Karpas-422 (cell line): ENCODE measurements around the gene USP17L30. TPM values are rescaled to one million over a fixed set of nuclear protein-coding genes. Genes with fewer than 3 reads are reported as not detected.
"Not testable (repeated sequence)": the region's sequence is repeated elsewhere in the genome, so short reads cannot be mapped to it uniquely, and the experiment has no call there.

Source experiments
- DNase-seq: peaks from one replicate; pipeline ENCODE4 v3.0.0-alpha.2; 2015
- H2AFZ ChIP-seq: fragments of 200-600 bp; sonication (generic); 2 replicates; pipeline ENCODE4 v1.6.1; 2014; ENCODE audit warnings: antibody characterized with exemption, low read length, mixed read lengths
- H3K27ac ChIP-seq: fragments of 200-600 bp; sonication (generic); 2 replicates; pipeline ENCODE4 v1.5.1; 2014; ENCODE audit warnings: mild to moderate bottlenecking, low read length, moderate library complexity
- H3K27me3 ChIP-seq: fragments of 200-600 bp; sonication (generic); 2 replicates; pipeline ENCODE4 v1.6.1; 2014; ENCODE audit warnings: low read length, mixed read lengths
- H3K36me3 ChIP-seq: fragments of 200-600 bp; sonication (generic); 2 replicates; pipeline ENCODE4 v1.6.1; 2014; ENCODE audit warnings: low read length, mixed read lengths; ENCODE audit not compliant: insufficient read depth
- H3K4me1 ChIP-seq: fragments of 200-600 bp; sonication (generic); 2 replicates; pipeline ENCODE4 v1.6.1; 2014; ENCODE audit warnings: mild to moderate bottlenecking, low read length, mixed read lengths
- H3K4me2 ChIP-seq: fragments of 200-600 bp; sonication (generic); 2 replicates; pipeline ENCODE4 v1.6.1; 2014; ENCODE audit warnings: low read length, low read depth, mild to moderate bottlenecking; ENCODE audit not compliant: poor library complexity, severe bottlenecking
- H3K4me3 ChIP-seq: fragments of 200-600 bp; sonication (generic); 2 replicates; pipeline ENCODE4 v1.5.1; 2014; ENCODE audit warnings: mild to moderate bottlenecking, antibody characterized with exemption, low read length, mixed read lengths
- H3K79me2 ChIP-seq: fragments of 200-600 bp; sonication (generic); 2 replicates; pipeline ENCODE4 v1.6.1; 2014; ENCODE audit warnings: mild to moderate bottlenecking, low read length, mixed read lengths
- H3K9ac ChIP-seq: fragments of 200-600 bp; sonication (generic); 2 replicates; pipeline ENCODE4 v1.6.0; 2014; ENCODE audit warnings: low read length
- H3K9me2 ChIP-seq: fragments of 200-600 bp; sonication (generic), shearing (Covaris generic); replicated peaks from 2 replicates; pipeline ENCODE4 v1.6.0; 2014; ENCODE audit warnings: mild to moderate bottlenecking, low read length, moderate library complexity; ENCODE audit not compliant: insufficient read depth
- H3K9me3 ChIP-seq: fragments of 300-700, 200-600 bp; sonication (generic); 2 replicates; pipeline ENCODE4 v1.6.1; 2014; ENCODE audit warnings: low read length, mixed read lengths
- H4K20me1 ChIP-seq: fragments of 200-600 bp; sonication (generic); 2 replicates; pipeline ENCODE4 v1.6.1; 2014; ENCODE audit warnings: mild to moderate bottlenecking, antibody characterized with exemption, low read length, low read depth; ENCODE audit not compliant: insufficient read depth
- total RNA-seq: library from RNA; depleted of rRNA; stranded (reverse); fragments of >200 nt; shearing (Covaris generic); gene quantifications from 2 replicates; pipeline ENCODE4 v1.2.3, GENCODE V29; 2014; ENCODE audit warnings: low replicate concordance

Gene USP17L30
- total RNA-seq, 1 experiment from 2014 or later, result not detected

DNA sequence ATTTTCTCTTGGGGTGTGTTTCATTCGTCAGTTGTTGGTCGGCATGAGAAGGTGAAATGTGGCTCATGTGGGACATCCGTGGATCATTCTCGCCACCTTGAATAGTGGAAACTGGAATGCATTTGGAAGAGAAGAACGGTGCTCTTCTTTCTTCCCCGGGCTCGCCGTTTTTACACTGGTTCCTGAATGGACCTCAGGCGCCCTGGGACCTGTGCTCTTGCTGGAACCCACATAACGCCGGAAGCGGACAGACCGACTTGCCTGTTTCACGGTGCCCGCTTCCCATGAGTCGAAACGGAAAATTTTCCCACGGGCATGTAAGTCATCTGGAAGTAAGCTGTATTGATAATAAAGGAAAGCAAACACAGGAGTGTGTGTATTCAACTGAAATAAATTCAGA, 12.1 kb upstream of the USP17L30 start:
- not testable (repeated sequence) for H4K20me1 ChIP-seq, H3K36me3 ChIP-seq, H3K4me1 ChIP-seq, H3K27ac ChIP-seq, H3K9me2 ChIP-seq, H3K9me3 ChIP-seq, H3K4me3 ChIP-seq, DNase-seq, H3K79me2 ChIP-seq, H3K9ac ChIP-seq, H3K4me2 ChIP-seq, H2AFZ ChIP-seq, H3K27me3 ChIP-seq

DNA sequence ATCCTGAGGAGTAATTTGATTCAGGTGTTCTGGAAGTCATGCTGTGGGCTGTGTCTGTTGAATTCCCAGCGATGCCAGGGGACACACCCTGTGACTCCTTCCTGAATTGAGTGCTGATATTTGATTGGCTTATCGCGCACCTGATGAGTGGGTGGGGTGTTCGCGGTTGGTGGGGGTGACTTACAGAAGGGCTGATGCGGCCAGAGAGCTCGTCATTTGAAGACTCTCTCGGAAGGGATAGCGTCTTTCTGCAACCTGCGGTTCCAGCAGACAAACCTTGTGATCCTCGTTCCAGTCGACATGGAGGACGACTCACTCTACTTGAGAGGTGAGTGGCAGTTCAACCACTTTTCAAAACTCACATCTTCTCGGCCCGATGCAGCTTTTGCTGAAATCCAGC, 9.6 kb upstream of the USP17L30 start, which contains the start of gene USP17L29:
USP17L29 (plus strand) TSS at position 301 of the 400 bp plus-strand sequence; CDS start at position 301, 0 bp downstream.
- not testable (repeated sequence) for H3K4me3 ChIP-seq, H3K9me3 ChIP-seq, H3K27ac ChIP-seq, H2AFZ ChIP-seq, H3K36me3 ChIP-seq, H4K20me1 ChIP-seq, H3K4me1 ChIP-seq, H3K27me3 ChIP-seq, DNase-seq, H3K9me2 ChIP-seq, H3K4me2 ChIP-seq, H3K9ac ChIP-seq, H3K79me2 ChIP-seq

DNA sequence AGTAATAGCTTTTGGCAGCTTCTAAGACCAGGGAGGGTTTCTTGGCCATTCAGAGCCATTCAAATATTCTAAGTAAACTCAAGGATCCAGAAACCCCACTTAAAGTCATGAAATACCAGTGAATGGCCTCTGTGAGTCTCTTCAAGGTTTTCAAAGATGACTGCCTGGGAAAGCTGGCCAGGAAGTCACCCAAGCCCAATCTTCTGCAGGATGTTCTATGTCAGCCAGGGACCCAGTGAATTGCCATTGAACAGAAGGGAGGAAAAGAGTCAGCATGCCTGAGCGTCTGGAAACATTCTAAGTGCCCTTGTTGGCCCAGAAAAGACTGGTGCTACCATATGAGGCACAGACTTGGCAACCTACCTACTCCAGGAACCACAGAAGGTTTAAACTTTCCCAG, 17.0 kb downstream of the USP17L30 start:
- H3K4me3 ChIP-seq, H3K4me1 ChIP-seq, DNase-seq, H3K9ac ChIP-seq, H3K9me2 ChIP-seq, H3K4me2 ChIP-seq, H4K20me1 ChIP-seq, H3K27me3 ChIP-seq, H3K36me3 ChIP-seq, H2AFZ ChIP-seq, H3K27ac ChIP-seq, H3K79me2 ChIP-seq, H3K9me3 ChIP-seq: not testable (repeated sequence)

DNA sequence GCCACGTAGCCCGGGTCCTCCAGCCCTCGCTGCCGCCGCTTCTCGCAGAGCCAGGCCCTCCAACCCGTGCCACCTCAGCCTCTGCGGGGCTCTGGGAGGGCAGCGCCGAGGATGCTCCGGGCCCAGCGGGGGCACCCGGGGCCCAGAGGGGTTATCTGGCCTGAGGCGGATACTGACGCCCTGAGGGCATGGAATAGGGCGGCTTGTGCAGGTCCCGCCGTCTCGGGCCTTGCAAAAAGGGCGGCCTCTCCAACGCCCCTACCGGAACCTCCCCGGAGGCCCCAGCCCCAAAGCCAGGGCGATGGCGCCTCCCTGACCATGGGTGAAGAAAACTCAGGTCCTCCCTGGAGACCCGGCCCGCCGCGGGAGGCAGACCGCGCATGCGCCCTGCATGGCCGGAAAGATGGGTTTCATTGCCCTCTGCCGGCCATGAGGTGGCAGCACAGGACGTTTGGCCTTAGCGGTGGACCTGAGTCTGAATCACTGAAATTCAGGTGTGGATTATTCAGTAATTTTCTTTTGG, 18.1 kb downstream of the USP17L30 start:
- not testable (repeated sequence) for H3K9me2 ChIP-seq, H3K4me2 ChIP-seq, H3K36me3 ChIP-seq, H3K9ac ChIP-seq, H3K27me3 ChIP-seq, H3K4me3 ChIP-seq, H4K20me1 ChIP-seq, H3K79me2 ChIP-seq, H3K27ac ChIP-seq, H3K4me1 ChIP-seq, DNase-seq, H3K9me3 ChIP-seq, H2AFZ ChIP-seq

DNA sequence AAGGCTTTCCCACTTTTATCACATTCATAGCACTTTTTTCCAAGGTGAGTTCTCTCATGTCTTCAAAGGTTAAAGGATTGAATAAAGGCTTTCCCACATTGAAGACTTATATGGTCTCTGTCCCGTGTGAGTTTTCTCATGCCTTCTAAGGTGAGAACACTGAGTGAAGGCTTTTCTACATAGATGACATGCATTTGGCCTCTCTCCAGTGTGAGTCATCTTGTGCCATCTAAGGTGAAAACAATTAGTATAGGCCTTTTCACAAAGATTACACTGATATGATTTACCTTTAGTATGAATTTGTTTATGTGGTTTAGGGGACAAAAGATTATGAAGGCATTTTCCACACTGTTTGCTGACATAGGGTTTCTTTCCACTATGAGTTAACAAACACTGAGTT, 21.2 kb downstream of the USP17L30 start:
- no peak overlapping the region for H3K4me3 ChIP-seq
- H4K20me1 ChIP-seq, result no peaks in the 10 kb centered on the region
- DNase-seq, result no peak
- H3K9me3 ChIP-seq, result no peaks in the 10 kb centered on the region
- no peaks in the 10 kb centered on the region for H3K27me3 ChIP-seq
- H3K27ac ChIP-seq, result no peak overlapping the region
- H3K36me3 ChIP-seq, result no peaks in the 10 kb centered on the region
- H3K4me2 ChIP-seq, result no peak overlapping the region
- H3K9ac ChIP-seq, result no peak overlapping the region
- no peaks in the 10 kb centered on the region for H3K79me2 ChIP-seq
- no peak overlapping the region for H2AFZ ChIP-seq
- no peaks in the 10 kb centered on the region for H3K9me2 ChIP-seq
- H3K4me1 ChIP-seq, result no peaks in the 10 kb centered on the region

DNA sequence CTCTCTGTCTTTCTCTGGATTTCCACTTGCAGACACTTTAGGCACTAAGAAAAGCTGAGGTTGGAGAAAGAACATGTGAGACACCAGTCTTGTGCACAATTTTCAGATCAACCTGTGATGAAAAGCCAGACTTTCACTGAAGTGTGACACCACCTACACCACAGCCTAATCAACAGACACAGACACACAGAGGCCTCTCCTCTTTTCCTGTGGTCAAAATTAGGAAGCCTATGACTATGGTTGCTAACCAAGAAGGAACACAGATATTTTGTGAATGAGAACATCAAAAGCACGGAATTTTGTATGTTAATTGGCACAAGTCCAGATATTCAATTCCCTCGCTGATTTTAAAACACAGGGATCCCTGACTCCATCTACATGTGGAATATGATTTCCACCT, 26.1 kb downstream of the USP17L30 start:
- not testable (repeated sequence) for H3K9me3 ChIP-seq, DNase-seq, H3K27me3 ChIP-seq, H2AFZ ChIP-seq, H3K79me2 ChIP-seq, H3K4me1 ChIP-seq, H3K9me2 ChIP-seq, H3K4me2 ChIP-seq, H4K20me1 ChIP-seq, H3K27ac ChIP-seq, H3K4me3 ChIP-seq, H3K9ac ChIP-seq, H3K36me3 ChIP-seq

DNA sequence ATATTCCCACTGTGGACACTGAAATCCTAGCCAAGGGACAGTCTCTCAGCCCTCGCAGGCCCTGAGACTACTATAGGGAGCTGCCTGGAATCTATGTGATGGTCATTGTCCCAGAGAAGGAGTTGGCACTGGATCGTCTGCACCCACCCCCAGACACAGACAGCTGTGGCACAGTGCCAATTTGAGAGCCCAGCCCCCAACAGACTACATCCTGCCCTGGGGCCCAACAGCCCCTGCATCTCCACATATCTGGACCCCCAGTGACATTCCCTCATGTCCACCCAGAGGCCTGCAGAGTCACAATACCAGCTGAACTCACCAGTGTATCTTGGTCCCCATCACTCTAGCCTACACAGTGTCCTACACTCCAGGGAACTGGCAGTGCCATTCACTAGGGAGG, 42.8 kb downstream of the USP17L30 start:
- not testable (repeated sequence) for H3K9me3 ChIP-seq, H3K9ac ChIP-seq, H3K27ac ChIP-seq, H3K9me2 ChIP-seq, H3K36me3 ChIP-seq, H2AFZ ChIP-seq, H3K79me2 ChIP-seq, H3K4me2 ChIP-seq, DNase-seq, H3K4me3 ChIP-seq, H3K4me1 ChIP-seq, H4K20me1 ChIP-seq, H3K27me3 ChIP-seq

DNA sequence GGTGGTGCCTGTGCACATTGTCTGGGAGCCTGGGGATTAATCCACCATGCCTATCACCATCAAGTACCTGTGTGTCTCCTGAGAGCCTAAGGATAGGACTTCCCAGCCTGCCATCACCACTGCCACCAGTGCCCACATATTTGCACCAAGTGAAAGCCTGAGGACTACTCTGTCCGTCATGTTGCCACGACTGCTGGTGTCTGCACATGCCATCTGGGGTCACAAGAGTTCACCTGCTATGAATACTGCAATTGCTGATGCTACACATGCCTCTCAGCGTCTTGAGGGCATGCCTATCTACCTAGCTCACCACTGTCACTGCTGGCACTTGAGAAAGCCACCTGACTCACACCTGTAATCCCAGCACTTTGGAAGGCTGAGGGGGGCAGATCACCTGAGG, 43.6 kb downstream of the USP17L30 start:
- H3K79me2 ChIP-seq, H3K36me3 ChIP-seq, H3K4me3 ChIP-seq, H3K4me2 ChIP-seq, H4K20me1 ChIP-seq, H3K9ac ChIP-seq, H3K4me1 ChIP-seq, H3K27ac ChIP-seq, H3K9me2 ChIP-seq, H3K27me3 ChIP-seq, H3K9me3 ChIP-seq, H2AFZ ChIP-seq, DNase-seq: not testable (repeated sequence)

DNA sequence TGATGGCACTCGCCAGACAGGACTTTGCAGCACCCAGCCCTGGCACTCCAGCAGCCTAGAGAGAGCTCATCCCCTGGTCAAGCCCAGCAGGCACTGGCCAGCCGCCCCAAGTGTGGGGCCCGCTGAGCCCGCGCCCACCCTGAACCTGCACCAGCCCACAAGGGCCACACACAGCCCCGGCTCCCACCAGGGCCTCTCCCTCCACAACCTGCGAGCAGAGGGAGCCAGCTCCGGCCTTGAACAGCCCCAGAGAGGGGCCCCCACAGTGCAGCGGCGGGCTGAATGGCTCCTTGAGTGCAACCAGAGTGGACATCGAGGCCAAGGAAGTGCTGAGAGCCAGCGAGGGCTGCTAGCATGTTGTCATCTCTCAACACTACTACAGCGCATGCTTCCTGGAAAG, 46.9 kb downstream of the USP17L30 start:
- H3K4me1 ChIP-seq, result no peaks in the 10 kb centered on the region
- no peaks in the 10 kb centered on the region for H4K20me1 ChIP-seq
- no peak overlapping the region for H3K4me2 ChIP-seq
- H3K9me2 ChIP-seq, result no peaks in the 10 kb centered on the region
- no peak overlapping the region for H3K9ac ChIP-seq
- DNase-seq, result no peak
- no peak overlapping the region for H3K4me3 ChIP-seq
- H3K79me2 ChIP-seq, result no peaks in the 10 kb centered on the region
- no peak overlapping the region for H3K27ac ChIP-seq
- H3K36me3 ChIP-seq, result no peaks in the 10 kb centered on the region
- no peaks in the 10 kb centered on the region for H3K27me3 ChIP-seq
- H2AFZ ChIP-seq, result no peak overlapping the region
- no peaks in the 10 kb centered on the region for H3K9me3 ChIP-seq
